Kasumi-1 (cell line): Measurements from ENCODE around the gene KLF15.
"Not testable (repeated sequence)": the region's sequence is repeated elsewhere in the genome, so short reads cannot be mapped to it uniquely, and the experiment has no call there.

ENCODE experiments used
- DNase-seq, 2 experiments: peaks; one replicate each; lab custom pipeline; 2025; lab: John Stamatoyannopoulos, UW

KLF15 gene

DNA sequence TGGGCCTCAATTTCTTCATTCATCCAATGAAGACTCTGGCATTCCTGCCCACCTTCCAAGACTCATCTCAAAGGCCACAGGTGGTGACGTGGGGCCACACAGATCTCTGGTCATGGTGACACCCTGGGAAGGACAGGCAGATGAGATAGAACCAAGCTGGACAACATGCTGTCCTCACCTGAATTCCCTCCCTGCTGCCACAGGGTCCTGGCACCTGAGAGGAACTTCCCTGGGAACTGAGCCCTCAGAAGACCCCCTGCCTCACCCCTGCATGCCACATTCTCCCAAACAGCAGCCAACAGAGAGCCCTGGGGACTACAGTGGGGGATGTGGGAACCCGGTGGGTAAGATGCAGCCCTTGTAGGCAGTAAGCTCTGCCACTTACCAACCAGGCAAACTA lies 10.7 kb downstream of the KLF15 start:
- DNase-seq: no peak

DNA sequence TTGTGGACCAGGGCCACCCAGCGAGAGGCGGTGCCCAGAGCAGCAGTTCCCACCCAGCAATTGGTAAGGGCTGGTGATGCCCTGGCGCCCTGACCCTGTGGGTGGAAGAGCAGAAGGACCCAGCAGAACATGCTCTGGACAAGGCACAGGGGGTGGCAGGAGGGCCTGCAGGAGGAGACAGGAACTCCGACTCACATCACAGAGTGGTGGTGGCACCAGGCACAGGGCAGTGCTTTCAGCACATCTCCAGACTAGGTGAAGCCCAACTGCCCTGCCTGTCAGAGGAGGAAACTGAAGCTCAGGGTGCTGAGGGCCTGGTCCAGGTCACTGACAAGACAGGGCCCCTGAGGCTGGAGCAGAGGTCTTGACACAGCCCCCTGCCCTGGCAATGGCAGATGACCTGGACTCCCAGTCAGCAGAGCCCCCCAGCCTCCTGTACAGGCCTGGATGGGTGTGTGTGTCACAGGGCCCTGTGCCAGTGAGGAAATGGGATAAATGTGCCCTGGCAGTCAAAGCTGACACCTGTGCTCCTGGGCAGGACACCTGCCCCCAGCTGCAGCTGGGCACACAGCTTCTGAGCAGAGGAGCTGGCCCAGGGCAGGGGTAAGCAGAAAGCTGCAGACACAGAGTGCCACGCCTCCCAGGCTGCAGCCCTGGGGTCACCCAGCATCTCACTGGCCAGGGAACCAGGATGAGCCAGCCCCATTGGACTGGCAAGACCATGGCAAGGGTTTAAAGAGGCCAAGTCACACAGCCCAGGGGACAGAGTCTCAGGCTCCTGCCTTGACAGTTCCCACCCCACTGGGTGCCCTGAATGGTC lies 11.4 kb downstream of the KLF15 start:
- no peak for DNase-seq

DNA sequence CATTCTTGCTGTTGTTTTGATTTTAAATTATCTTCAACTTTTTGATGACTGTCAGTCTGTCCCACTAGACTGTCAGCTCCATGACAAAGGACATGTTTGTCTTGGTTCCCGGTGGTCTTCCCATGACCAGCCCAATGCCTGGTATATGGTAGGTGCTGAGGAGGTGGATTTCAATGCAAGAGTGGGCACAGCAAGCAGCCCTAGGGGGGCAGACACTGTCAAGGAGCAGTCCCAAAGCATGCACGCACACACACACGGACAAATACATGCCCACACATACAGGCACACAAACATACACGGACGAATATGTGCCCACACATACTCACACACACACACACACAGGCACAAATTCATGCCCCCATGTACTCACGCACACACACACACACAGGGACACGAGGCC lies 12.0 kb downstream of the KLF15 start:
- DNase-seq: no peak

DNA sequence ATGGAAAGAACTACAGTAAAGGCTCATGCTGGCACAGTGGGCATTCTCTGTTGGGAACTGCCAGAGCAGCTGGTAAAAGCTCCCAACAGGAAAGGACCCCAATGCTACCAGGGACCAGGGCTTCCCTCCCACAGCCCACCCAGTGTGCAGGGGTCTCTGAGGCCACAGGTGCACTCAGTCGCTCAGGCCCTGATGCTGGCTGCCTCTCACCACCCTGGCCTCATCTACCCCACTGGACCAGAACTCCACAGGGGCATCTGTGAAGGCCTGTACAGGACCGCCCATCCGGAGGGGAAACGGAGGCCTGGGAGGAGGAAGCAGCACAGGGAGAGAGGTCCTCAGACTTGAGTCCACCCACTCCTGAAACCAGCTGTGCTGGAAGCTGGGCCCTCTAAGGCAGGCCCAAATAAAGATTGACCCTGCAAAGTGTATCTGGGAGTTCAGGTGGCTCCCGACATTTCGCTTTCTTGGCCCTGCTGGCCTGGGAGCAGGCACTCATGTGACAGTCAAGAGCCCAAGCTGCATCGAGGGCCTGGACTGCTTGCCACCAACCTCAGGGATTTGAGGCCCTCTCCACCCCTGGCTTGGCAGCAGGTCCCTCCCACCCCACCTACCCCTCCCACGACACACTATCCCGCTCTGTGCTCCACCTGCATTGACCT lies 12.7 kb downstream of the KLF15 start:
- no peak for DNase-seq

DNA sequence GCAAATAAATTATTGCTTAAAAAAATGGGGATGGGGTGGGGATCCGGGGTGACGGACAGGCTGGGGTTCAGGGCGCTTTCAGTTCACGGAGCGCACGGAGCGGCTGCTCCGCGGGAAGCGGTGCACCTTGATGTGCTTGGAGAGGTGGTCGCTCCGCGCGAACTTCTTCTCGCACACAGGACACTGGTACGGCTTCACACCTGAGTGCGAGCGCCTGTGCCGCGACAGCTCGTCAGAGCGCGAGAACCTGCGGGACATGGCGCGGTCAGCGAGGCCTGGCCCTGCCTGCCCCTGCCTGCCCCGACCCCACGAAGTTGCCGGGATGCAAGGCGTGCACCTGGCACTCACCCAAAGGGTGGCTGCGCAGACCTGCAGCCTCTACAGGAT lies 13.6 kb downstream of the KLF15 start:
- no peak for DNase-seq

- no peak for DNase-seq
These were observed 14.1 kb downstream of the KLF15 start for GRCh38 chr3:126342991-126343648.

DNA sequence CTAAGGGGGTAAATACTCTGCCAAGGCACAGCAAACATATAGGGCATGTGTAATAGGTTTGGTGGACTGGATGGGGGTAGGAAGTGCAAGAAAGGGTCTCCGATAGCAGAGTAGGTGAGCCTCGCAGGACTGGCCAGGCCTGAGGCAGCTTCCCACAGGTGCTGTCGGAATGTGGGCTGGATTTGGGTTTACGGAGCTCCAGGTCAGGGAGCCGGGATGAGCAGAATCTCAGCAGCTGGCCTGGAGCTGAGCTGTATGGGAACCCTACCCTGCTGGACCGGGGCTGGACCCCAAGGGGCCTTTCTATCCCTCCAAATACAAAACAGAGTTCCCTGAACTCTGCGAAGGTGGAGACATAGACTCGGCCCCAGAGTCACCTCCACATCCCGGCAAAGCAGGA lies 15.0 kb downstream of the KLF15 start:
- DNase-seq: no peak

GRCh38 chr3:126341755-126342150 lies 15.5 kb downstream of the KLF15 start:
- no peak for DNase-seq

DNA sequence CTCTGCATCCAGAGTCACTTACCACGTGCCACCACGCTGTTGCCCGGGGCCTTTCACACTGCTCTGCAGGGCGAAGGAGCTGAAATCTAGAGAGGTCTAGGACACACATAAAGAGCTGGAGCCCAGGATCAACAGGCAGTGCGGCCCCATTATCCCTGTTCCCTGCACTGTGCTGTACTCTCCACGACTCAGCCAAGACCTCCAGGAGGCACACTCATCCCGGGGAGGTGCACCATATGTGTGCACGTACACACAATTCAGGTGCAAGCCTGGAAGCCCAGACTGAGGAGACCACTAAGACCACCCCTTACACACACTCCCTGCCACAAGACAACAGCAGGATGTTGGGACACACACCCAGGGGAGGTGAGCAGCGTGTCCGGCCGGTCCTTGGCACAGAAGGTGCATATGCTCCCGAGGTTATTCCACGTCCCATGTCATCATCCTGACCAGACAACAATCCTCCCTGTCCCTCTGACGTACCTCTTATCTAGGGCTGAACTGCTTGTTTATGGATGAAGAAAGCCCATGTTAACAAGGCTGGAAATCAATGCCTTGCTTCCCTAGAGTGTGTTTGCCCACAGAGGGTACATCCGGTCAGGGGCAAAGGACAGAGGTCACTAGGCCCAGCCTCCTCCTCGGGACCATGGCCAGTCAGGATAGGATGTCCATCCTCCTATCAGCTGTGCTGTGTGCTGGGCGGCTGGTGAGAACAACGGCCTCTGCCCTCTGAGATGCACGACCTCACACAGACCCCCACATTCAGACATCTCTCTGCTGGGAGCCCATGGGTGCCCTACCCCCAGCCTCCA lies 16.1 kb downstream of the KLF15 start:
- no peak for DNase-seq

DNA sequence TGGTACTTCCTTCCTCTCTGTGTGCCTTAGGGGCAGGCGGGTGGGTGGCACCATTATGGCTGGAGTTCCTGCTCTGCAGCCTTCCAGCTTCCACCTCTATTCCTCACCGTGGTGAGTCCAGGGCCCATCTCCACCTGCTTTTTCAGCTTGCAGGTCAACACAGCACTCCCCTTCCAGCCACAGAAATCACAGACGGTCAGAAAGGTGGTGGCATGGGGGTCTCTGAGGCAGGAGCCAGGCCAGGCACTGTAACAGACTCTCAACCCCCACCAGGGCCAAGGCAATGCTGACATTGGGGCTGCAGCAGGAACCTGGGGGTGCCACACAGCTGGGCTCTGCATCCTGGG lies 16.6 kb downstream of the KLF15 start:
- no peak for DNase-seq

- no peak for DNase-seq
These were observed 17.1 kb downstream of the KLF15 start for GRCh38 chr3:126340081-126340511.

- DNase-seq: no peak
These were observed 17.7 kb downstream of the KLF15 start for GRCh38 chr3:126339466-126339865.

DNA sequence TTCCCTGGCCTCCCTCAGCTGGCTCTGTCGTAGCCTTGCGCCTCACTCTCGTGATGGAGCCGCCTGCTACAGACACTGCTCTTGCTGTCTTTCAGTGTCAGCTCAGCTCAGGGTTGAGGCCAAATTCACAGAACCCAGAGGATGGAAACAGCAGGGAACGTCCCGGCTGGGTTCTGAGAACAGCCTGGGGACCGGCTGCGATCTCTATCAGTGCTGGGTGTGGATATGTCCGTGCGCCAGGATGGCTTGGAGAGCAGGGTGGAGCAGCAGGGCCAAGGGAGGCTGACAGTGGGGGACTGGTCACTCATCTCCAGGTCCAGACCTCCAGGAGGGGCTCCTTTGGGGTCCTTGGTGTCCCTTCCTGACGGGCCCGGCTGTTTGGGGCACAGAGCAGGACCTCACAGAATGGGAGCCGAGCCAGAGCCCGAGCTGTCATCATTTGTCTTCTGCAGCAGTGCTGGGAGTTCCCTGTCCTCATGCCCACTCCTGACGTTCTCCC lies 18.4 kb downstream of the KLF15 start:
- no peak for DNase-seq

DNA sequence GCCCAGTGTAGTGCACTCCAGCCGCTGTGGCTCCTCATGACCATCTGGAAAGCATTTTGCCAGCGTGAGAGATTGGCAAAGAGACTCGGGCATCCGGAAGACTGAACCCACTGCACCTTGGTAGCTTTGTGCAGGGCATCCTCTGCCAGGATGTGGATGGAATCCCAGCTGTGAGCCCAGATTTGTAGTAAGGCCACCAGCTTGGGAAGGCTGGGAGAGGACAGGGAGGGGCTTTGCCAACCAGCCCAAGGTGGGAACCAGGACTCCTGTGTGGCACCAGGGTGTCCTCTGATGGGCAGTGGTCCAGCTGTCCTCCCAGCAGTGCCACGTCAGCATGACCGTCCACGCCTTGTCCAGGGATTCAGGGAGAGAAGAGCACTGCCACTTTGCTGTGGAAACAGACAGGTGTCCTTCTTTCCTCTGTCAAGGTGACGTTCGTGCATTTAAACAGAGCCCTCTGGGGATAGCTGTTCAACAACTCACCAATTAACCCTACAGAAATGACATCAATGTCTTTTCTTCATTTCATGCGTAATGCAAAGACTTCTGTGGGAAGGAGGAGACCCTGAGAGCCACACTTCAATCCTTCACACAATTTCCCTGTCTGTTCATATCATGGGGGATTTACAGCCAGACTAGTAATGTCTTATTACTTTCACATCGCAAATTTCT lies 19.1 kb downstream of the KLF15 start:
- no peak for DNase-seq

DNA sequence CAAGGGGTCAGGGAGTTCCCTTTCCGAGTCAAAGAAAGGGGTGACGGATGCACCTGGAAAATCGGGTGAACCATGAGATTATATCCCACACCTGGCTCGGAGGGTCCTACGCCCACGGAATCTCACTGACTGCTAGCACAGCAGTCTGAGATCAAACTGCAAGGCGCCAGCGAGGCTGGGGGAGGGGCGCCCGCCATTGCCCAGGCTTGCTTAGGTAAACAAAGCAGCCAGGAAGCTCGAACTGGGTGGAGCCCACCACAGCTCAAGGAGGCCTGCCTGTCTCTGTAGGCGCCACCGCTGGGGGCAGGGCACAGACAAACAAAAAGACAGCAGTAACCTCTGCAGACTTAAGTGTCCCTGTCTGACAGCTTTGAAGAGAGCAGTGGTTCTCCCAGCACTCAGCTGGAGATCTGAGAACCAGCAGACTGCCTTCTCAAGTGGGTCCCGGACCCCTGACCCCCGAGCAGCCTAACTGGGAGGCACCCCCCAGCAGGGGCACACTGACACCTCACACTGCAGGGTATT lies 25.3 kb downstream of the KLF15 start:
- DNase-seq: not testable (repeated sequence)

- no peak for DNase-seq
These were observed 27.1 kb downstream of the KLF15 start for GRCh38 chr3:126329927-126330725.

DNA sequence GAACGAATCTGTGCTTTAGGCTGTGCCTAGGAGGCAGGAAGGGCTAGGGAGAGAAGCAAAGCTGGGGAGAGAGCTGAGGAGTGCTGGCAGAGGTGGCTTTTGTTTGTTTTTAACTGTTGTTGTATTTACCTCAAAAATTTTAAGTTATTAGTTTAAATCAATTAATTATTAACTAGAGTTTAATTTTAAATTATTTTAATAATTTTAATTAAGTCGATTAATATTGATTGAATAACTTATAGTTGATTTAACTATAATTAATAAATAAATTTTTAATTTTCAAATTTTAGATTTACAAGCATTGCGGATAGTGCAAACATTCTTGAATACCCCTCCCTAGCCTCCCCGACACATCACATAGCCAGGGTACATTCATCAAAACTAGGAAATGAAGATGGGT lies 30.6 kb downstream of the KLF15 start:
- no peak for DNase-seq

DNA sequence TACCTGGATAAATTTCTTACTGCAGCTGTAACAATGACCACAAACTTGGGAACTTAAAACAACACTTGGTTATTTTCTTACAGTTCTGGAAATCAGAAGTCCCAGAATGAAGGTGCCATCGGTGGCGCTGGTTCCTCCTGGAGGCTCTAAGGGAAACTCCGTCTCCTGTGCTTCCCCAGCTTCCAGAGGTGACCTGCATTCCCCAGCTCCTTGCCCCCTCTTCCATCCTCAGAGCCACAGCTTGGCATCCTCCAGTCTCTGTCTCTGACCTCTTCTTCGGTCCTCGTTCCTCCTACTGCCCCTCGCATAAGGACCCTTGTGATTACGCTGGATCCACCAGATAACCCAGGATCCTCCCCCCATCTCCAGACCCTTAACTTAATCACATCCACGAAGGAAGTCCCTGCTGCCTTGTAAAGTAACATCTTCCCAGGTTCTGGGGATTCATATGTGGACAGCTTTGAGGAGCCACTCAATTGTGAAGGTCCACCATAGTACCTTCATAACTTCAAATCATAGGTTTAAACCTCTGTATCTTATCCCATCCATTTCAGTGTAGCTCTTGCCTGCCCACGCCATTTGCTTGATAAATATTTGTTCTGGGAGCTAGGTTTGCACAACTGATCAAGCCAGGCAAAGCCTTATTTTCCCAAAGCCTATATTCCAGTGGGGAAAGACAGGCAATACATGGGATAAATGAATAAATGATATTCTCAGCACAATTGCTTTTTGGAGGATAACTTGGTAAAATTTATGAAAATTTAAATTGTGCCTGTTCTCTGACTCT lies 34.8 kb downstream of the KLF15 start:
- DNase-seq: no peak

DNA sequence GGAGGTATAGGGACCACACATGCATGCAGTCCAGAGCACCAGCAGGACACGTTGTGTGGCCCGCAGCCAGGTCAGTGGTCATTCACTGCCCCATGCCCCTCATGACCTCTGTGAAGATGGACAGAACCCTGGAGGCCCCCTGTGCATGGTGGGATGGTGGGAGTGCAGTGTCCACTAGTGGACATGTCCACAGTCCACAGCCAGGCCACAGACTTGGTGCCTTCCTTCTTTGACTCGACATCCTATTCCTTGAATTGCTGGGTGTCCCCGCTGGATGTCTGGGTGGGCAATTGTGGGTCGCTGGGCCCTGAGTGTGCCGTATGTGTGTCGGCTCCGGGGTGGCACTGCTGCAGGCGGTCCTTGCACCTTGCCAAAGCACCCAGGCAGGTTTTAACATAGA lies 35.7 kb downstream of the KLF15 start:
- no peak for DNase-seq
